HCT116 (cell line): ENCODE measurements around the gene TIE1.

ENCODE experiments used
- CTCF ChIP-seq, 3 experiments: fragments of 200-600 bp in 1 of 3; sonication (generic) in 1 of 3; IDR thresholded peaks in 2 of 3; conservative IDR thresholded peaks in 1 of 3; 2 replicates each; pipeline ENCODE4 v1.5.1; 2012 to 2017; ENCODE audit warnings: low read depth in 2 of 3, low read length in 2 of 3, antibody characterized with exemption in 1 of 3, borderline replicate concordance in 1 of 3, control low read depth in 1 of 3, mild to moderate bottlenecking in 1 of 3, mixed read lengths in 1 of 3, mixed run types in 1 of 3, moderate library complexity in 1 of 3; ENCODE audit not compliant: insufficient read depth in 1 of 3
- JUND ChIP-seq: IDR thresholded peaks from 2 replicates; pipeline ENCODE4 v1.6.1; 2012

GRCh38 chr1:43274804-43275180, 26.0 kb upstream of the TIE1 start:
- no peak for TF ChIP-seq CTCF (IDR thresholded peaks at IDR 0.05 in 2 of 3, conservative IDR thresholded peaks at IDR 0.05 in 1 of 3; ENCODE audit: borderline replicate concordance in 1 of 3, insufficient read depth in 1 of 3, low read depth in 2 of 3, low read length in 2 of 3)
- TF ChIP-seq JUND: no peak
